Esophagus (tissue), 2 donors: ENCODE results near the gene FRMD4A. TPM values are rescaled to one million over a fixed set of nuclear protein-coding genes. Genes with fewer than 3 reads are reported as not detected.
"Not testable (repeated sequence)": the region's sequence is repeated elsewhere in the genome, so short reads cannot be mapped to it uniquely, and the experiment has no call there.

Experiments
- H3K27ac ChIP-seq, 2 donors: one replicate each; pipeline ENCODE4 v1.5.1; 2013; ENCODE audit warnings: low read depth in 2 of 2, mild to moderate bottlenecking in 2 of 2, inconsistent platforms in 1 of 2, low read length in 1 of 2, moderate library complexity in 1 of 2
- H3K27me3 ChIP-seq, 2 donors: one replicate each; pipeline ENCODE4 v1.6.1; 2013; ENCODE audit warnings: low read length in 2 of 2, control low read depth in 1 of 2, mild to moderate bottlenecking in 1 of 2; ENCODE audit not compliant: insufficient read depth in 2 of 2, control insufficient read depth in 1 of 2
- H3K36me3 ChIP-seq, 2 donors: one replicate each; pipeline ENCODE4 v1.6.1; 2013; ENCODE audit warnings: low read length in 1 of 2; ENCODE audit not compliant: control insufficient read depth in 2 of 2, insufficient read depth in 2 of 2
- H3K4me1 ChIP-seq, 2 donors: one replicate each; pipeline ENCODE4 v1.6.1; 2013; ENCODE audit warnings: low read length in 1 of 2; ENCODE audit not compliant: control insufficient read depth in 2 of 2, insufficient read depth in 2 of 2
- H3K4me3 ChIP-seq, 2 donors: one replicate each; pipeline ENCODE4 v1.5.1; 2013; ENCODE audit warnings: low read length in 2 of 2, mild to moderate bottlenecking in 2 of 2, low read depth in 1 of 2, moderate library complexity in 1 of 2
- H3K9me3 ChIP-seq, 2 donors: one replicate each; pipeline ENCODE4 v1.6.1; 2013; ENCODE audit warnings: mild to moderate bottlenecking in 2 of 2, low read depth in 1 of 2, low read length in 1 of 2, moderate library complexity in 1 of 2; ENCODE audit not compliant: control insufficient read depth in 2 of 2, insufficient read depth in 1 of 2
- WGBS, 2 donors: extraction: QIAGEN DNeasy Blood & Tissue Kit; methylation state at CpG; one replicate each; pipeline ENCODE4 v1.1.7; 2013; 5-methylcytosine and 5-hydroxymethylcytosine counted together
- polyA plus RNA-seq, 2 donors: library from polyadenylated mRNA; stranded (reverse); fragments of 200-250 nt; gene quantifications; one replicate each; pipeline ENCODE4 v1.2.3, GENCODE V29; 2013
- donor health status: healthy with polysubstance abuse.
- donor health status: Bipolar disorder and iron deficiency.

Gene FRMD4A
- polyA plus RNA-seq, 2 donors: 9.3 to 12.6 TPM

- Histone ChIP-seq H3K4me1 (no peaks in the 10 kb centered on the region), H3K36me3 (no peaks in the 10 kb centered on the region), H3K4me3 (no peak overlapping the region), H3K9me3 (no peaks in the 10 kb centered on the region), H3K27me3 (no peaks in the 10 kb centered on the region), H3K27ac (no peak overlapping the region)
- 85 to 90% methylated on average over 1 of the region's 1 CpG for WGBS, 2 donors
These were observed 462.9 kb downstream of the FRMD4A start for GRCh38 chr10:13867822-13868221.

- Histone ChIP-seq H3K27me3 (no peaks in the 10 kb centered on the region), H3K4me1 (no peaks in the 10 kb centered on the region), H3K9me3 (no peaks in the 10 kb centered on the region), H3K36me3 (no peaks in the 10 kb centered on the region), H3K4me3 (no peak overlapping the region), H3K27ac (no peak overlapping the region)
- WGBS, 2 donors: 72 to 78% methylated on average over 12 of the region's 12 CpGs
These were observed 464.8 kb downstream of the FRMD4A start for GRCh38 chr10:13865758-13866491.

DNA sequence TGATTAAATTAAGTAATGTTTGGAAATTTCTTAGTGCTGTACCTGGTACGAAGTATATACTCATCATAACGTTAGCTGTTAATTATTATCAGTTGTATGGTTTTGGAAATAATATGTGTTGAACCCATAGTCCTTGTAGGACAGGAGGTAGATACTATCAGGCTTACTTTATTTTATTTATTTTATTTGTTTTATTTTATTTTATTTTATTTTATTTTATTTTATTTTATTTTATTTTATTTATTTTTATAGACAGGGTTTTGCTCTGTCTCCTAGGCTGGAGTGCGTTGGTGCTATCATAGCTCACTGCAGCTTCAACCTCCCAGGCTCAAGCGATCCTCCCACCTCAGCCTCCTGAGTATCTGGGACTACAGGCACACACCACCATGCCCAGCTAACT is 465.5 kb downstream of the FRMD4A start:
- not testable (repeated sequence) for H3K27ac ChIP-seq, H3K9me3 ChIP-seq, H3K27me3 ChIP-seq, H3K4me1 ChIP-seq, H3K4me3 ChIP-seq, H3K36me3 ChIP-seq
- 96 to 99% methylated on average over 4 of the region's 4 CpGs for WGBS, 2 donors

DNA sequence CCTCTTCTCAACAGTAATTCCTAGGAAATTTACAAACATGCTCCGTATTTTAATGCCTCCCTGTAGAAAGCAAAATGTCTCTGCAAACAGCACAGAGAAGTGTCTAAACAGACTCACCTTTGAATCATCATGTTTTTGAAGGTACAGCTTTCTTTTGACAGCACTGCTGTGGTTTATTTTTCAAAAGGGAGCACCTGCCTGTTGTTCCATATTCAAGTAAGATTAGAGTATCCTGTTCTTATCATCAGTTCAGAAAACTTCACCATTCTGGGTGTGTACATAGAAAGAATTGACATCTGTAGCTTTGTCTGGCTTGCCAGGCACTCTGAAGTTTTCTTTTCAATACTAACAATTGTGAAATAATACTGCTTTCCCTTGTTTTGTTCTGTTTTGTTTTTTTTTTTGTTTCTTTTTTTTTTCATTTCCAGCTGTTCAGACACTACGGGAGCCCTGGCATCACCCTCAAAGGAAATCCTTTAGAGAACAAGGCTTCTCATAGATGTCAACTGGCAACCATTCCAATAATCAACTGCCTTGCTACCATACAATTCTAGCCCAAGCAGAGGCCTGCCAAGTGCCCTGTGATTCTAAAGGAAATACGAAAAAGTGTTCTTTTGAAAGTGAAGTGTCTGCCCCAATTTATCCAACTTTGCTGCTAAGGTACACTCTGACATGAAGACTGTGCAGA is 468.0 kb downstream of the FRMD4A start:
- 45 to 52% methylated on average over 3 of the region's 3 CpGs for WGBS, 2 donors
- H3K4me3 ChIP-seq: no peak overlapping the region
- H3K9me3 ChIP-seq: no peaks in the 10 kb centered on the region
- no peak overlapping the region for H3K27ac ChIP-seq
- H3K4me1 ChIP-seq: no peaks in the 10 kb centered on the region
- H3K36me3 ChIP-seq: no peaks in the 10 kb centered on the region
- no peaks in the 10 kb centered on the region for H3K27me3 ChIP-seq

- H3K9me3 ChIP-seq: no peaks in the 10 kb centered on the region
- H3K27me3 ChIP-seq: no peaks in the 10 kb centered on the region
- no peak overlapping the region for H3K4me3 ChIP-seq
- H3K27ac ChIP-seq: no peak overlapping the region
- 93 to 94% methylated on average over 14 of the region's 14 CpGs for WGBS, 2 donors
- no peaks in the 10 kb centered on the region for H3K36me3 ChIP-seq
- H3K4me1 ChIP-seq: no peaks in the 10 kb centered on the region
These were observed 469.8 kb downstream of the FRMD4A start for GRCh38 chr10:13860886-13861285.

- H3K4me3 ChIP-seq: no peak overlapping the region
- 74 to 78% methylated on average over 8 of the region's 8 CpGs for WGBS, 2 donors
- no peaks in the 10 kb centered on the region for H3K27me3 ChIP-seq
- H3K9me3 ChIP-seq: no peaks in the 10 kb centered on the region
- H3K36me3 ChIP-seq: no peaks in the 10 kb centered on the region
- H3K27ac ChIP-seq: no peak overlapping the region
- no peaks in the 10 kb centered on the region for H3K4me1 ChIP-seq
These were observed 470.6 kb downstream of the FRMD4A start for GRCh38 chr10:13859979-13860654.

DNA sequence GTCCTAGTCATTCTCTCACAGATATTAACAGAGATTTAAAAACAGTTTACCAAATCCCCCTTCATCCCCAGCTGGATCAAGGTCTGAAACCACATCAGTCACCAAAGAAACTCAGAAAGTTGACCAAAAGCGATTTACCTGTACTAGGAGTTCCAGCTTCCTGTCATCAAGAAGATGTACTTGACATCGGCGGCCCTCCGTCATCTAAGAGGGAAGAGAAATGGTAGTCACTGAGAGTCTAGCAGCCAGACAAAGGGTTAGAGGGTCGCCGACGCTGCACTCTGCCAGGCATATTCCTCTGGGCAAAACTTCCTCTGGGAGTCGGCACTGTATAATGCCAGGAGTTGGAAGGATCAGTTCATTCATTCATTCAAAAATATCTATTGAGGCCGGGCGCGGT is 472.0 kb downstream of the FRMD4A start:
- Histone ChIP-seq H3K4me3 (no peak overlapping the region), H3K9me3 (no peaks in the 10 kb centered on the region), H3K4me1 (no peaks in the 10 kb centered on the region), H3K27me3 (no peaks in the 10 kb centered on the region), H3K27ac (no peak overlapping the region), H3K36me3 (no peaks in the 10 kb centered on the region)
- WGBS, 2 donors: 91 to 96% methylated on average over 11 of the region's 11 CpGs

- Histone ChIP-seq H3K4me1 (no peaks in the 10 kb centered on the region), H3K27ac (no peak overlapping the region), H3K27me3 (no peaks in the 10 kb centered on the region), H3K4me3 (no peak overlapping the region), H3K9me3 (no peaks in the 10 kb centered on the region), H3K36me3 (no peaks in the 10 kb centered on the region)
- 88 to 89% methylated on average over 4 of the region's 4 CpGs for WGBS, 2 donors
These were observed 473.3 kb downstream of the FRMD4A start for GRCh38 chr10:13857451-13857850.

GRCh38 chr10:13853854-13854253 is 476.9 kb downstream of the FRMD4A start:
- 63 to 70% methylated on average over 6 of the region's 6 CpGs for WGBS, 2 donors
- no peak overlapping the region for H3K27ac ChIP-seq
- no peaks in the 10 kb centered on the region for H3K4me1 ChIP-seq
- no peak overlapping the region for H3K4me3 ChIP-seq
- H3K9me3 ChIP-seq: no peaks in the 10 kb centered on the region
- H3K36me3 ChIP-seq: no peaks in the 10 kb centered on the region
- no peaks in the 10 kb centered on the region for H3K27me3 ChIP-seq
